Keratinocyte (primary cell): ENCODE results near the gene NXPH3. TPM values are rescaled to one million over a fixed set of nuclear protein-coding genes. Genes with fewer than 3 reads are reported as not detected.

Source experiments
- DNase-seq: peaks from one replicate; pipeline ENCODE4 v3.0.0-alpha.2; 2011; ENCODE audit warnings: low read depth, missing footprints, low spot score
- FAIRE-seq: peaks from 2 replicates; lab custom pipeline; 2011; peaks lifted over from hg19 to GRCh38; lab: Jason Lieb, UNC
- H2AFZ ChIP-seq: 2 replicates; pipeline ENCODE4 v1.6.0; 2012; ENCODE audit warnings: low read length, control low read depth, inconsistent platforms; ENCODE audit not compliant: control insufficient read depth
- H3K27ac ChIP-seq: 2 replicates; pipeline ENCODE4 v1.5.1; 2011; ENCODE audit warnings: low read length; ENCODE audit not compliant: control insufficient read depth, insufficient read depth
- H3K27me3 ChIP-seq: 3 replicates; pipeline ENCODE4 v1.6.0; 2011; ENCODE audit warnings: low read length; ENCODE audit not compliant: control insufficient read depth, insufficient read depth; ENCODE audit errors: extremely low read depth
- H3K36me3 ChIP-seq, 2 experiments: 2 replicates in 1 of 2; 3 replicates in 1 of 2; pipeline ENCODE4 v1.5.1; 2011; ENCODE audit warnings: low read length in 2 of 2, mild to moderate bottlenecking in 1 of 2; ENCODE audit not compliant: control insufficient read depth in 2 of 2, insufficient read depth in 2 of 2; ENCODE audit errors: extremely low read depth in 1 of 2
- H3K4me1 ChIP-seq: 3 replicates; pipeline ENCODE4 v1.5.1; 2011; ENCODE audit warnings: low read length; ENCODE audit not compliant: control insufficient read depth, insufficient read depth; ENCODE audit errors: extremely low read depth
- H3K4me2 ChIP-seq: 3 replicates; pipeline ENCODE4 v1.6.0; 2011; ENCODE audit warnings: low read depth, low read length; ENCODE audit not compliant: control insufficient read depth, insufficient read depth; ENCODE audit errors: extremely low read depth
- H3K4me3 ChIP-seq, 3 experiments: fragments of 200-600 bp in 1 of 3; sonication (generic) in 1 of 3; 2 replicates in 2 of 3; 3 replicates in 1 of 3; pipeline ENCODE4 v1.5.1; 2011 to 2016; ENCODE audit warnings: low read length in 3 of 3, mild to moderate bottlenecking in 3 of 3, control low read depth in 2 of 3, inconsistent platforms in 1 of 3, low read depth in 1 of 3, mixed read lengths in 1 of 3, mixed run types in 1 of 3, moderate library complexity in 1 of 3; ENCODE audit not compliant: control insufficient read depth in 2 of 3, insufficient read depth in 2 of 3; ENCODE audit errors: extremely low read depth in 1 of 3
- H3K79me2 ChIP-seq: 2 replicates; pipeline ENCODE4 v1.6.0; 2012; ENCODE audit warnings: low read length; ENCODE audit not compliant: control insufficient read depth, insufficient read depth
- H3K9ac ChIP-seq: 3 replicates; pipeline ENCODE4 v1.6.0; 2011; ENCODE audit warnings: low read length; ENCODE audit not compliant: control insufficient read depth, insufficient read depth; ENCODE audit errors: extremely low read depth
- H3K9me1 ChIP-seq: 3 replicates; pipeline ENCODE4 v1.6.0; 2011; ENCODE audit warnings: low read length; ENCODE audit not compliant: control insufficient read depth, insufficient read depth; ENCODE audit errors: extremely low read depth
- H3K9me3 ChIP-seq: 2 replicates; pipeline ENCODE4 v1.5.1; 2012; ENCODE audit warnings: low read depth, low read length; ENCODE audit not compliant: control insufficient read depth
- H4K20me1 ChIP-seq: 3 replicates; pipeline ENCODE4 v1.6.0; 2011; ENCODE audit warnings: low read length; ENCODE audit not compliant: control insufficient read depth, insufficient read depth; ENCODE audit errors: extremely low read depth
- EZH2 ChIP-seq: IDR thresholded peaks from one replicate; pipeline ENCODE4 v1.6.1; 2012; ENCODE audit warnings: inconsistent platforms, mild to moderate bottlenecking, low read length, moderate library complexity
- dilution Hi-C: fragments of 300-500 bp; cut with MboI; formaldehyde crosslinking; loops from one replicate; pipeline ENCODE4 v1.7.0; 2020; ENCODE audit warnings: low sequenced_read_pairs; ENCODE audit not compliant: extremely low pct_ligation_motif_present
- polyA plus RNA-seq, 5 experiments: library from polyadenylated mRNA; depleted of rRNA in 3 of 5; stranded (reverse) in 3 of 5; stranded (forward) in 1 of 5; unstranded in 1 of 5; fragments of >200 nt; gene quantifications; 1 replicate in 1 of 5; 2 replicates in 3 of 5; 3 replicates in 1 of 5; pipeline versions ENCODE4 v1.2.1 to v1.2.3, GENCODE V29; 2011 to 2012; ENCODE audit warnings: missing spikeins in 2 of 5, low read depth in 1 of 5, low replicate concordance in 1 of 5
- TF ChIP-seq, protein P1 (sequence below), 3 experiments: IDR thresholded peaks in 1 of 3; conservative IDR thresholded peaks in 1 of 3; optimal IDR thresholded peaks in 1 of 3; 2 replicates in 2 of 3; 3 replicates in 1 of 3; pipeline versions ENCODE3 to v1.5.1; 2011; ENCODE audit warnings: low read length in 3 of 3, mild to moderate bottlenecking in 3 of 3, moderate library complexity in 2 of 3, control low read depth in 1 of 3, inconsistent platforms in 1 of 3; ENCODE audit not compliant: insufficient read depth in 2 of 3; ENCODE audit errors: extremely low read depth in 1 of 3

The NXPH3 gene
- polyA plus RNA-seq, 1 donor (not counting 4 experiments of a cell fraction or from before 2014, with no cell fraction given), result 0.12 TPM

- Histone ChIP-seq H3K9ac (no peak overlapping the region), H2AFZ (no peak overlapping the region), H3K4me1 (peaks cover 24% of the 10 kb centered on the region), H3K4me2 (no peak overlapping the region), H3K27me3 (no peaks in the 10 kb centered on the region), H3K27ac (no peak overlapping the region), H4K20me1 (no peaks in the 10 kb centered on the region), H3K9me3 (no peaks in the 10 kb centered on the region), H3K36me3 (no peaks in the 10 kb centered on the region), H3K4me3 (no peak overlapping the region), H3K79me2 (no peaks in the 10 kb centered on the region), H3K9me1 (no peaks in the 10 kb centered on the region)
- no peak for DNase-seq
- TF ChIP-seq, protein P1, sequence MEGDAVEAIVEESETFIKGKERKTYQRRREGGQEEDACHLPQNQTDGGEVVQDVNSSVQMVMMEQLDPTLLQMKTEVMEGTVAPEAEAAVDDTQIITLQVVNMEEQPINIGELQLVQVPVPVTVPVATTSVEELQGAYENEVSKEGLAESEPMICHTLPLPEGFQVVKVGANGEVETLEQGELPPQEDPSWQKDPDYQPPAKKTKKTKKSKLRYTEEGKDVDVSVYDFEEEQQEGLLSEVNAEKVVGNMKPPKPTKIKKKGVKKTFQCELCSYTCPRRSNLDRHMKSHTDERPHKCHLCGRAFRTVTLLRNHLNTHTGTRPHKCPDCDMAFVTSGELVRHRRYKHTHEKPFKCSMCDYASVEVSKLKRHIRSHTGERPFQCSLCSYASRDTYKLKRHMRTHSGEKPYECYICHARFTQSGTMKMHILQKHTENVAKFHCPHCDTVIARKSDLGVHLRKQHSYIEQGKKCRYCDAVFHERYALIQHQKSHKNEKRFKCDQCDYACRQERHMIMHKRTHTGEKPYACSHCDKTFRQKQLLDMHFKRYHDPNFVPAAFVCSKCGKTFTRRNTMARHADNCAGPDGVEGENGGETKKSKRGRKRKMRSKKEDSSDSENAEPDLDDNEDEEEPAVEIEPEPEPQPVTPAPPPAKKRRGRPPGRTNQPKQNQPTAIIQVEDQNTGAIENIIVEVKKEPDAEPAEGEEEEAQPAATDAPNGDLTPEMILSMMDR (optimal IDR thresholded peaks at IDR 0.05 in 1 of 3, IDR thresholded peaks at IDR 0.05 in 1 of 3, conservative IDR thresholded peaks at IDR 0.05 in 1 of 3; ENCODE audit: extremely low read depth in 1 of 3, insufficient read depth in 2 of 3, low read length in 3 of 3), result no peak
- TF ChIP-seq EZH2, result no peak
- FAIRE-seq, result no peak
- dilution Hi-C loops, result no loop called here
Observed at GRCh38 chr17:49547566-49547965, 28.1 kb upstream of the NXPH3 start.

DNA sequence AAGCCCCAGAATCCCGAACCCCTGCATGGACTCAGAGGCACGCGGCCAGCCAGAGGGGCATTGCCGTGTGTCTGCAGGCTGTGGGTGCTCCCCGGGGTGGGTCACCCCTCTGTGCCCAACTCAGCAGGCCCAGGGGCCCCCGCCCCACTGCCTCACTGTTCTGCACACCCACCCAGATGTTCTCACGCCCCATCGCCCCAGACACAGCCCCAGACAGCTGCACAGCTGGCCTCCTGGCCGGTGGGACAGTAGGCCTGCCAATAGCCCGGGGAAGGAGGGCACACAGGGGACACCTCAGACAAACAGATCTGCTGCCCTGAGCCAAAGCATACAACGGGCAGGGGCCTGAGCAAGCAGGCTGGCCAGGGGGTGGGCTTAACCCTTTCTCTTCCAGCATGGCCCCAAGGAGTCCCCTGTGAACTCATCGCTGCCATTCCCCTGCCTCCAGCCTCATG lies 27.6 kb upstream of the NXPH3 start:
- dilution Hi-C loops, result no loop called here
- Histone ChIP-seq H3K36me3 (no peaks in the 10 kb centered on the region), H3K4me3 (no peak overlapping the region), H3K4me1 (peaks cover 23% of the 10 kb centered on the region), H3K27ac (no peak overlapping the region), H2AFZ (no peak overlapping the region), H3K9me1 (no peaks in the 10 kb centered on the region), H3K9me3 (no peaks in the 10 kb centered on the region), H3K79me2 (no peaks in the 10 kb centered on the region), H3K4me2 (no peak overlapping the region), H3K27me3 (no peaks in the 10 kb centered on the region), H3K9ac (no peak overlapping the region), H4K20me1 (no peaks in the 10 kb centered on the region)
- no peak for TF ChIP-seq EZH2
- TF ChIP-seq, protein P1 (optimal IDR thresholded peaks at IDR 0.05 in 1 of 3, IDR thresholded peaks at IDR 0.05 in 1 of 3, conservative IDR thresholded peaks at IDR 0.05 in 1 of 3; ENCODE audit: extremely low read depth in 1 of 3, insufficient read depth in 2 of 3, low read length in 3 of 3), result no peak
- FAIRE-seq (no peak), DNase-seq (no peak)
